SU-DHL-6 (cell line): ENCODE results near the gene KCNB1.

Experiments used
- EZH2phosphoT487 ChIP-seq: fragments of 200-600 bp; sonication (generic), shearing (Covaris generic); conservative IDR thresholded peaks from 2 replicates; pipeline ENCODE4 v1.6.1; 2018; ENCODE audit warnings: mild to moderate bottlenecking, antibody characterized with exemption, low read length, moderate library complexity, mixed read lengths
- TF ChIP-seq, protein P1 (sequence below): fragments of 200-600 bp; sonication (generic); IDR thresholded peaks from one replicate; pipeline ENCODE4 v1.5.1; 2017; ENCODE audit warnings: antibody characterized with exemption, mild to moderate bottlenecking, low read length, moderate library complexity; ENCODE audit not compliant: insufficient read depth, poor library complexity, severe bottlenecking

DNA sequence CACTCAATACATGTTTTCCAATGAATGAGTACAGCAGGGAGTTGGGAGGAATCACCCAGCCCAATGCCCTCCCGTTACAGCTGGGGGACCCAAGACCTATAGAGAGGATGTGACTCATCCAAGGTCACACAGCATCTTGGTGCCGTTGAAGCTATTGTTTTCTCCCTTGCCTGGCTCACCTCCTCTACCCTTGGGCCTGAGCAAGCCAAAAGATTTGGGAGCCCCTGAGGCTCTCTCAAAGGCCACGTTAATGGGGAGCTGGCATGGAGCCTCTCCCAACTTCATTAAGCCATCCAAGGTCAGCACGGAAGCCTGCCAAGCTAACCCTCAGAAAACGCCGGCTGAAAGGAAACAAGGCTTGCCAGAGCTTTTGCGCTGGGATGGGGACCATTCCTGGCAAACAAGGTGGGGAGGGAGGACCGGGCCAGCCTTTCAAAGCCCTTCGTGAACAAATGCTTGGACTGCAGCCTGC lies 30.4 kb downstream of the KCNB1 start:
- TF ChIP-seq, protein P1, sequence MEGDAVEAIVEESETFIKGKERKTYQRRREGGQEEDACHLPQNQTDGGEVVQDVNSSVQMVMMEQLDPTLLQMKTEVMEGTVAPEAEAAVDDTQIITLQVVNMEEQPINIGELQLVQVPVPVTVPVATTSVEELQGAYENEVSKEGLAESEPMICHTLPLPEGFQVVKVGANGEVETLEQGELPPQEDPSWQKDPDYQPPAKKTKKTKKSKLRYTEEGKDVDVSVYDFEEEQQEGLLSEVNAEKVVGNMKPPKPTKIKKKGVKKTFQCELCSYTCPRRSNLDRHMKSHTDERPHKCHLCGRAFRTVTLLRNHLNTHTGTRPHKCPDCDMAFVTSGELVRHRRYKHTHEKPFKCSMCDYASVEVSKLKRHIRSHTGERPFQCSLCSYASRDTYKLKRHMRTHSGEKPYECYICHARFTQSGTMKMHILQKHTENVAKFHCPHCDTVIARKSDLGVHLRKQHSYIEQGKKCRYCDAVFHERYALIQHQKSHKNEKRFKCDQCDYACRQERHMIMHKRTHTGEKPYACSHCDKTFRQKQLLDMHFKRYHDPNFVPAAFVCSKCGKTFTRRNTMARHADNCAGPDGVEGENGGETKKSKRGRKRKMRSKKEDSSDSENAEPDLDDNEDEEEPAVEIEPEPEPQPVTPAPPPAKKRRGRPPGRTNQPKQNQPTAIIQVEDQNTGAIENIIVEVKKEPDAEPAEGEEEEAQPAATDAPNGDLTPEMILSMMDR: no peak
- TF ChIP-seq EZH2phosphoT487: no peak
